ENCODE results near the gene ATP8A2.

- TF ChIP-seq, protein P1, sequence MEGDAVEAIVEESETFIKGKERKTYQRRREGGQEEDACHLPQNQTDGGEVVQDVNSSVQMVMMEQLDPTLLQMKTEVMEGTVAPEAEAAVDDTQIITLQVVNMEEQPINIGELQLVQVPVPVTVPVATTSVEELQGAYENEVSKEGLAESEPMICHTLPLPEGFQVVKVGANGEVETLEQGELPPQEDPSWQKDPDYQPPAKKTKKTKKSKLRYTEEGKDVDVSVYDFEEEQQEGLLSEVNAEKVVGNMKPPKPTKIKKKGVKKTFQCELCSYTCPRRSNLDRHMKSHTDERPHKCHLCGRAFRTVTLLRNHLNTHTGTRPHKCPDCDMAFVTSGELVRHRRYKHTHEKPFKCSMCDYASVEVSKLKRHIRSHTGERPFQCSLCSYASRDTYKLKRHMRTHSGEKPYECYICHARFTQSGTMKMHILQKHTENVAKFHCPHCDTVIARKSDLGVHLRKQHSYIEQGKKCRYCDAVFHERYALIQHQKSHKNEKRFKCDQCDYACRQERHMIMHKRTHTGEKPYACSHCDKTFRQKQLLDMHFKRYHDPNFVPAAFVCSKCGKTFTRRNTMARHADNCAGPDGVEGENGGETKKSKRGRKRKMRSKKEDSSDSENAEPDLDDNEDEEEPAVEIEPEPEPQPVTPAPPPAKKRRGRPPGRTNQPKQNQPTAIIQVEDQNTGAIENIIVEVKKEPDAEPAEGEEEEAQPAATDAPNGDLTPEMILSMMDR (IDR thresholded peaks at IDR 0.05): no peak
- TF ChIP-seq POLR2A (IDR thresholded peaks at IDR 0.05) (no peak), POLR2AphosphoS5 (IDR thresholded peaks at IDR 0.05) (no peak)
Observed at GRCh38 chr13:25466880-25467279, 95.1 kb downstream of the ATP8A2 start.
